ENCODE measurements around the gene ARHGAP15. TPM values are rescaled to one million over a fixed set of nuclear protein-coding genes. Genes with fewer than 3 reads are reported as not detected.

The ARHGAP15 gene
- total and polyA plus RNA-seq, 4 donors, result 3.8 to 17.9 (median 13.2) TPM

- no peak for DNase-seq (ENCODE audit: low spot score)
- Histone ChIP-seq H3K4me1 (ENCODE audit: control insufficient read depth in 4 of 4, insufficient read depth in 4 of 4, low read length in 3 of 4) (no peaks in the 10 kb centered on the region), H3K9me3 (ENCODE audit: control insufficient read depth in 4 of 4, low read length in 3 of 4) (no peaks in the 10 kb centered on the region), H3K9ac (ENCODE audit: low read depth in 1 of 2, low read length in 2 of 2) (no peak overlapping the region), H3K27me3 (ENCODE audit: control insufficient read depth in 4 of 4, insufficient read depth in 4 of 4, low read length in 3 of 4) (no peaks in the 10 kb centered on the region), H3K27ac (ENCODE audit: low read depth in 1 of 2, low read length in 2 of 2) (no peak overlapping the region), H3K4me3 (ENCODE audit: low read depth in 1 of 3, low read length in 3 of 3) (no peak overlapping the region), H3K36me3 (ENCODE audit: control insufficient read depth in 4 of 4, insufficient read depth in 3 of 4, low read depth in 1 of 4, low read length in 3 of 4) (no peaks in the 10 kb centered on the region)
- TF ChIP-seq YY1 (IDR thresholded peaks at IDR 0.05) (no peak), SP1 (IDR thresholded peaks at IDR 0.05) (no peak), ATF3 (IDR thresholded peaks at IDR 0.05) (no peak), CTCF (IDR thresholded peaks at IDR 0.05; ENCODE audit: low read depth, low read length, missing input control) (no peak), NR2F2 (IDR thresholded peaks at IDR 0.05) (no peak), ZBTB33 (IDR thresholded peaks at IDR 0.05) (no peak), REST (IDR thresholded peaks at IDR 0.05) (no peak), FOXA1 (IDR thresholded peaks at IDR 0.05) (no peak), RAD21 (IDR thresholded peaks at IDR 0.05) (no peak), MAX (IDR thresholded peaks at IDR 0.05) (no peak), EGR1 (IDR thresholded peaks at IDR 0.05; ENCODE audit: low read depth in 2 of 2) (no peak)
- 81% methylated on average over 1 of the region's 1 CpG for WGBS
Observed at GRCh38 chr2:143466391-143466790, 337.2 kb downstream of the ARHGAP15 start.

- 89% methylated on average over 3 of the region's 3 CpGs for WGBS
- Histone ChIP-seq H3K36me3 (ENCODE audit: control insufficient read depth in 4 of 4, insufficient read depth in 3 of 4, low read depth in 1 of 4, low read length in 3 of 4) (no peaks in the 10 kb centered on the region), H3K27ac (ENCODE audit: low read depth in 1 of 2, low read length in 2 of 2) (no peak overlapping the region), H3K27me3 (ENCODE audit: control insufficient read depth in 4 of 4, insufficient read depth in 4 of 4, low read length in 3 of 4) (no peaks in the 10 kb centered on the region), H3K4me3 (ENCODE audit: low read depth in 1 of 3, low read length in 3 of 3) (no peak overlapping the region), H3K9me3 (ENCODE audit: control insufficient read depth in 4 of 4, low read length in 3 of 4) (no peaks in the 10 kb centered on the region), H3K9ac (ENCODE audit: low read depth in 1 of 2, low read length in 2 of 2) (no peak overlapping the region), H3K4me1 (ENCODE audit: control insufficient read depth in 4 of 4, insufficient read depth in 4 of 4, low read length in 3 of 4) (no peaks in the 10 kb centered on the region)
- DNase-seq (ENCODE audit: low spot score), result no peak
- no peak for TF ChIP-seq SP1 (IDR thresholded peaks at IDR 0.05)
- TF ChIP-seq NR2F2 (IDR thresholded peaks at IDR 0.05), result no peak
Observed at GRCh38 chr2:143467011-143467410, 337.8 kb downstream of the ARHGAP15 start.

Data from liver (tissue), 9 donors.